Endothelial cell of coronary artery (primary cell): ENCODE data around the gene FGD3. TPM values are rescaled to one million over a fixed set of nuclear protein-coding genes. Genes with fewer than 3 reads are reported as not detected.

Source experiments
- total RNA-seq: library from RNA; depleted of rRNA; stranded (reverse); fragments of >200 nt; gene quantifications from 2 replicates; pipeline ENCODE4 v1.2.3, GENCODE V29; 2014

The FGD3 gene
- not detected in 2 replicates for total RNA-seq

GRCh38 chr9:92947268-92948037, at the start of gene FGD3:
Gene FGD3, plus strand, starts transcription at chr9:92947523. Its CDS starts 28,734 bp downstream, at chr9:92976257.

GRCh38 chr9:93058355-93059010, 111.2 kb downstream of the FGD3 start, which contains the start of gene SUSD3:
Gene SUSD3, plus strand, starts transcription at chr9:93058701. Its CDS starts 42 bp downstream, at chr9:93058743.

Other genes starting within 250 kb of the FGD3 start
- gene BICD2, start 182.7 kb upstream of the FGD3 start, total RNA-seq, result 52.1 and 75.4 TPM in 2 replicates
- 11.9 and 13.0 TPM in 2 replicates for gene ZNF484, start 69.5 kb upstream of the FGD3 start, total RNA-seq
- 0.09 and 0.19 TPM in 2 replicates for gene SUSD3, start 111.2 kb downstream of the FGD3 start, total RNA-seq
- 67.1 and 74.9 TPM in 2 replicates for gene CARD19, start 148.7 kb downstream of the FGD3 start, total RNA-seq
- 28.2 and 30.6 TPM in 2 replicates for gene NINJ1, start 186.7 kb downstream of the FGD3 start, total RNA-seq
- gene WNK2, start 236.6 kb downstream of the FGD3 start, total RNA-seq, result not detected in 2 replicates